ENCODE measurements around the gene SLC22A16.

DNA sequence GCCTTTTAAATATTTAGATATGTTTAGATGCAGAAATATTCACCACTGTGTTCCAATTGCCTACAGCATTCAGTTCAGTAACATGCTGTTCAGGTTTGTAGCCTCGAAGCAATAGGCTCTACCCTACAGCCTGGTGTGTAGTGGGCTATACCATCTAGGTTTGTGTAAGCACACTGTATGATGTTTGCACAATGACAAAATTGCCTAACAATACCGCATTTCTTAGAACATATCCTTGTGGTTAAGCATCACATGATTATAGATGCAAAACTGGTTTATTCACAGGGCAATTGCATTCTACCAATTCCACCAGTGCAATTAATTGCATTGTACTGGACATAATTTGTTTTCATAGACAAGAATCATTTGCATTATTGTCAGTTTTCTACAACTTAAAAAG is 7.9 kb upstream of the SLC22A16 start:
- TF ChIP-seq, protein P1, sequence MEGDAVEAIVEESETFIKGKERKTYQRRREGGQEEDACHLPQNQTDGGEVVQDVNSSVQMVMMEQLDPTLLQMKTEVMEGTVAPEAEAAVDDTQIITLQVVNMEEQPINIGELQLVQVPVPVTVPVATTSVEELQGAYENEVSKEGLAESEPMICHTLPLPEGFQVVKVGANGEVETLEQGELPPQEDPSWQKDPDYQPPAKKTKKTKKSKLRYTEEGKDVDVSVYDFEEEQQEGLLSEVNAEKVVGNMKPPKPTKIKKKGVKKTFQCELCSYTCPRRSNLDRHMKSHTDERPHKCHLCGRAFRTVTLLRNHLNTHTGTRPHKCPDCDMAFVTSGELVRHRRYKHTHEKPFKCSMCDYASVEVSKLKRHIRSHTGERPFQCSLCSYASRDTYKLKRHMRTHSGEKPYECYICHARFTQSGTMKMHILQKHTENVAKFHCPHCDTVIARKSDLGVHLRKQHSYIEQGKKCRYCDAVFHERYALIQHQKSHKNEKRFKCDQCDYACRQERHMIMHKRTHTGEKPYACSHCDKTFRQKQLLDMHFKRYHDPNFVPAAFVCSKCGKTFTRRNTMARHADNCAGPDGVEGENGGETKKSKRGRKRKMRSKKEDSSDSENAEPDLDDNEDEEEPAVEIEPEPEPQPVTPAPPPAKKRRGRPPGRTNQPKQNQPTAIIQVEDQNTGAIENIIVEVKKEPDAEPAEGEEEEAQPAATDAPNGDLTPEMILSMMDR (IDR thresholded peaks at IDR 0.05; ENCODE audit: low read depth, low read length) = no peak
- TF ChIP-seq POLR2A (IDR thresholded peaks at IDR 0.05; ENCODE audit: extremely low read depth, insufficient read length) = no peak

All from NB4 (cell line).